Stimulated activated naive CD8-positive, alpha-beta T cell treated with anti-CD3 and anti-CD28 coated beads, Interleukin-15, amount 100 ng/mL, for 72 hours (primary cell): Measurements from ENCODE around the gene GCDH.

Source experiments
- ATAC-seq: fragments of 150-1000 bp; cut with Tn5 transposase; 2 replicates; pipeline ENCODE4 v1.10.0; 2021; ENCODE audit warnings: mild to moderate bottlenecking, moderate library complexity
- DNase-seq, 2 donors: peaks; one replicate each; pipeline ENCODE4 v3.0.0; 2021 to 2022
- H3K27ac Mint-ChIP-seq, 2 donors: one replicate each; pipeline ENCODE4 v1.8.0; 2022; ENCODE audit warnings: mild to moderate bottlenecking in 2 of 2, mixed read lengths in 2 of 2, moderate library complexity in 2 of 2
- H3K27me3 Mint-ChIP-seq: one replicate; pipeline ENCODE4 v1.8.0; 2022; ENCODE audit warnings: mixed read lengths
- H3K4me1 Mint-ChIP-seq: one replicate; pipeline ENCODE4 v1.8.0; 2022; ENCODE audit warnings: mild to moderate bottlenecking, mixed read lengths
- H3K4me3 Mint-ChIP-seq, 2 donors: one replicate each; pipeline ENCODE4 v1.8.0; 2022; ENCODE audit warnings: mild to moderate bottlenecking in 2 of 2, mixed read lengths in 2 of 2, moderate library complexity in 1 of 2
- H3K9me3 Mint-ChIP-seq, 2 donors: one replicate each; pipeline ENCODE4 v1.8.0; 2022; ENCODE audit warnings: mixed read lengths in 2 of 2

GCDH gene

DNA sequence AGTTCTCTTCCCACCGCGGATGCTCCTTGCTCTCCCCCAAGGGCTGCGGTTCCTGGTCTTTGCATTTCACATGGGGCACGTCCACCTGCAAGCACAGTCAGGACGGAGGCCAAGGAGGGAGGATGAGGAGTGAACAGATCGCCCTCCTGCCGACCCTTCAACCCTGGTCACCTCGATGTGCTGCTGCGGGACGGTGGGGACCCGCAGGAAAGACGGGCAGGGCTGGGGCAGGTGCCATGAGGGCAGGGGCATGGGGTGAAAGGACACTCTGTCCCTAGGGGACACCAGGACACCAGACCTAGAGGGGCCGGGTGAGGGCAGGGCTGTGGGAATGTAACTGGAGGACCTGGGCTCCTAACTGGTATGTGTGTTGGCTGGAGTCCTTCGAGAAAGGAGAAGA, 27.3 kb downstream of the GCDH start:
- H3K27ac Mint-ChIP-seq, result peak overlapping the region in 1 of 2 donors; percentile 97
- H3K27me3 Mint-ChIP-seq, result no peaks in the 10 kb centered on the region

DNA sequence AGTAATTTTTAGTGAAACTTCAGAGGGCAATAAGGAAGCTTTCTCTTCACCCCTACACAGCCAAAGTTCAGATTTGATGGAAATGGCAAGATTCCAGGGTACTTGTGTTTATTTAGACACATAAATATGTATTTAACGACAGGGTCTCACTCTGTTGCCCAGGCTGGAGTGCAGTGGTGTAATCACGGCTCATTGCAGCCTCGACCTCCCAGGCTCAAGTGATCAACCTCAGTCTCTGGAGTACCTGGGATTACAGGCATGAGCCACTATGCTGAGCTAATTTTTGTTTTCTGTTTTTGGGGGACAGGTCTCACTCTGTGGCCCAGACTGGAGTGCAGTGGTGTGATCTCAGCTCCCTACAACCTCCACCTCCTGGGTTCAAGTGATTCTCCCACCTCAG, 30.1 kb downstream of the GCDH start:
- H3K27ac Mint-ChIP-seq, result no peak overlapping the region
- ATAC-seq (no peak), DNase-seq (no peak)
- peaks cover 0 to 5% of the 10 kb centered on the region in 2 donors for H3K9me3 Mint-ChIP-seq
- H3K4me3 Mint-ChIP-seq, result no peak overlapping the region
- no peaks in the 10 kb centered on the region for H3K27me3 Mint-ChIP-seq
- H3K4me1 Mint-ChIP-seq, result peaks cover 22% of the 10 kb centered on the region

More for the DNA sequence above, 27.3 kb downstream of the GCDH start:
- no peak for ATAC-seq
- no peak for DNase-seq
- peak overlapping the region; percentile 80 to 84 for H3K4me3 Mint-ChIP-seq
- H3K4me1 Mint-ChIP-seq, result peaks cover 48% of the 10 kb centered on the region
- peaks cover 0 to 5% of the 10 kb centered on the region in 2 donors for H3K9me3 Mint-ChIP-seq

DNA sequence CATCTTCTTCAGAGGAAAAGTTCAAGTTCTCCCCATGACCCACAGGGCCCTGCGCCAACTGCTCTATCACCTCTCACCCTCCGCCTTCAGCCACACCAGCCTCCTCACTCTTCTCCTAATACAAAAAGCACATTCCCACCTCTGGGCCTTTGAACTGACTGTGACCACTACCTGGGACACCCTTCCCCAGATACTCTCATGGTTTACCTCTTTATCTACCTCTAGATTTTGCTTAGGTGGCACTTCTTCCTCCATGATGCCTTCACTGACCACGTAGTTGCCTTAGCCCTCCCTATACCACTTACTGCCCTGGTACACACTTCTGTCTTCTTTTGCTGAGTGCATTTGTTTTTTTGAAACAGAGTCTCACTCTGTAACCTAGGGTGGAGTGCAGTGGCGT, 32.0 kb downstream of the GCDH start:
- DNase-seq (no peak), ATAC-seq (no peak)
- H3K27me3 Mint-ChIP-seq, result no peaks in the 10 kb centered on the region
- H3K9me3 Mint-ChIP-seq, result peaks cover 0 to 5% of the 10 kb centered on the region in 2 donors
- no peak overlapping the region for H3K27ac Mint-ChIP-seq
- H3K4me1 Mint-ChIP-seq, result peaks cover 26% of the 10 kb centered on the region
- H3K4me3 Mint-ChIP-seq, result no peak overlapping the region

DNA sequence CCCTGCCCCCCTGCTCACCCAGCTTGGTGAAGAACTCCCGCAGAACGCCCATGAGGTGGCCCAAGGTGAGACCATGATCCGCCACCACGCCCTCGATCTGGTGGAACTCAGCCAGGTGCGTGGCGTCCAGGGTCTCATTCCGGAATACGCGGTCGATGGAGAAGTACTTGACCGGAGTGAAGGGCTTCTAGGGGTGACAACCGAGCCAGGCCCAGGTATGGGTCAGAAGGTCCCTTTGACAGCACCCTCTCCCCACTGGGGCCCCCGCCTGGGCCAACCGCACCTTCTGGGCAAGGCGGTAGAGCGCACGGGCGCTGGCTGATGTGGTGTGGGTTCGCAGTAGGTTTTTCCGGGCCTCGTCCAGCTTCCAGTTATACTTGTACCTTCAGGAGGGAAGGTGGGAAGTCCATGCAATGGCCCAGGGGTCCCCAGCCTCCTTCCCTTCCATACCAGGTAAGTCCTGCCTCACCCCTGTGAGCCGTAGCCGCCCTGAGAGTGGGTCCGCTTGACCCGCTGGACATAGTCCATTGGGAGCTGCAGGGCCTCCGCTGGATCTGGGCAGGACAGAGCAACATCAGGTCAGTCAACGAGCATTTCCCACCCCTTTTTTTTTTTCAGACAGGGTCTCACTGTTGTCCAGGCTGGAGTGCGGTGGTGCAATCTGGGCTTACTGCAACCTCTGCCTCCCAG, 33.8 kb downstream of the GCDH start:
- no peak for ATAC-seq
- H3K4me3 Mint-ChIP-seq, result no peak overlapping the region
- DNase-seq, result no peak
- H3K27me3 Mint-ChIP-seq, result no peaks in the 10 kb centered on the region
- peaks cover 19% of the 10 kb centered on the region for H3K4me1 Mint-ChIP-seq
- H3K9me3 Mint-ChIP-seq, result no peaks in the 10 kb centered on the region
- H3K27ac Mint-ChIP-seq, result no peak overlapping the region

DNA sequence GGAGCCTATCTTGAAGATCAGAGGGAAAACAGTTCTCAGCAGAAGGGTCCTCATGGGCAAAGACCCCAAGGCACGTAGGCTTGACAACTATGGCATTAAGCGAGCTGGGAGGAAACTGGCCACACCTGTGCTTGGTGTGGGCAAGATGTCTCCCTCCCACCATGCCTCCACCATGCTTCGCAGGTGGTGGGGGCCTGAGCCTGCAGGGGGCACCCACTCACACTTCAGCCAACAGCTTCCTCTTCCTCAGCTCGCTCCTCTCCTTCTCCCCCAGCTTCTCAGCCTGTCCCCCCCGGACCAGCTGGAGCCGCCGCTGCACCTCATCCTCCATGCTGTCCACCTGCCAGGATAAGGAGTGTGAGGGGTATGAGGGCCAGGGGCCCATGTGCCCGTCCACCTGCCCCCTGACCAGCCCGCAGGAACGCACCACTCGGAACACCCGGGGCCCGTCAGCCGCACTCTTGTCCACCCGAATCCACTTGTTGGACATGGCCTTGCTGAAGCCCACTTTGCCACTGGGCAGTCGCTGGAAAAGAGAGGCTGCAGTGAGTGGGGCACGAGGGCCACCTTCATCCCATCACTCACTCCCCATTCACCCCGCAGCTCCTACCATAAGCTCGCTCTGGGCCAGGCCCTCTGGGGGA, 39.2 kb downstream of the GCDH start:
- no peak overlapping the region for H3K4me3 Mint-ChIP-seq
- no peaks in the 10 kb centered on the region for H3K27me3 Mint-ChIP-seq
- H3K4me1 Mint-ChIP-seq, result peaks cover 51% of the 10 kb centered on the region
- DNase-seq (no peak), ATAC-seq (no peak)
- no peak overlapping the region for H3K27ac Mint-ChIP-seq
- H3K9me3 Mint-ChIP-seq, result no peaks in the 10 kb centered on the region

DNA sequence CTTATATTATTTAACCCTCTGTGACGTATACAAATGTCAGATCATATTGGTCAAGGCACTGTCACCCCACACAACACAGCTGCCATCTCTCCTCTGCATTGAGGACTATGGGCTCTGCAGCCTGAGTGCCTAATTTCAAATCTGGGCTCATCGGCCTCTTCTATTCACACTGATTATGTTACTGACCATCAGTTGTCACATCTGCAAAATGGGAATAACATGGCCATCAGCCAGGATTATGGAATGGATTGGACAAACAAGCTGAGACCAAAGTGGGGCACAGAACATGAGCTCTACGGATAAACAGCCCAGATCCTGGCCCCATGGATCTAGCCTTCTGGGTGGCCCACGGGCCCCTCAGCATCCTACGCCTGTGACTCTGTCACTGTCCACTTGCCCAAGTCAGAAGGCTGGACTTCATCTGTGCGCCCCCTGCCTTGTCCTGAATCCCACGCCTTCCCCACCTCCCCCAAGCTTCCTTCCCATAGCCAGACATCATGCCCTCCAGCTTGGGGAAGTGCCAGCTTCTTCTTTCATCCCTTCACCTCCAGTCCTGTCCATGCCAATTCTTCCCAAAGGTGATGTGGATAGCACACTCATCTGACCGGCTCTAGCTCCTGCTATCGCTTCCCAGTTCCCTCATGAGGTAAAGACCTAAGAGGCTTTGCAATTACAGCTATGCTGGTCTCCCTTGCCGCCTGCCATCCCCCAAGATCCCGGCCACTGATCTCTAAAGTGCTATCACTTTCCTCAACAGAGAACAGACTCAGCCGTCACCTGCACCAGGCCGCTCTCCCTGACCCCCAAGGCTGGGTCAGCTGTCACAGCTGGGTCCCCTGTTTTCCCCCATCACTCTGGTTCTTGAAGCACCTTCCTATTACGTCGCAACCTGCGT, 41.7 kb downstream of the GCDH start:
- no peaks in the 10 kb centered on the region for H3K27me3 Mint-ChIP-seq
- no peak for ATAC-seq
- H3K4me3 Mint-ChIP-seq, result peak overlapping the region; percentile 91 to 95

DNA sequence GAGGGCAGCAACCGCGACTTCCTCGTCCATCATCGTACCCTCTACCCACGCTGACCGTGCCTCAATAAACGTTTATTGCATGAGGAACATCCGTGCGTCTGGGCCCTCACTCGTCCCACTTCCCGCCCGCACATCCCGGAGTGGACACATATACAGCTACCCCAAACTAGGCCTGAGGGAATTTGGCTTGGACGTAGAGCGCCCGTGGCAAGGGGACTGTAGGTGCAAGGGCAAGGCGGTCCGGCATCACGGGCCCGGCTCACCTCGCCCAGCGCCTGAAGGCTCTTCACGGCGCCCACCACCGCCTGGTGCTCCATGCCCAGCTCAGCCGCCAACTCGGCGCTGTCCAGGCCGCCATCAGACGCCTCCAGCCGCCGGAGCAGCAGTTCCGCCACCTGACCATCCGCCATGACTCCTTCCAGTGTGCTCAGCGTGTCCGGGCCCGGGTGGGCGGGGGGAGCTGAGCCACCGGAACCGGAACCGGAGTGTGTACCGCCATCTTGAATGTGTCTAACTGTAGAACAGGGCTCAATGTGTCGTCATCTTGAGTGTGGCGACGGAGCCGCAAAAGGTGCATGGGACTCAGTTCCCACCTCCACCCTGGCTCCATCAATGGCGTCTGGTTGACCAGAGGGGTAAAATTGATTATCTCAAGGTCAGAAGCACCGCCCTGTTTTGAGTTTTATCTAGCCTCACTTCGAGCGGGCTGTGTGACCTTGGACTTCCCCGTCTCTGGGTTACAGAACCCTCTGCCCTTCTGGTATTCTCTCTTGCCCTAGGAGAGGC, 42.5 kb downstream of the GCDH start, which contains the start of gene FARSA:
Gene FARSA, minus strand, starts transcription at position 425 of the 786 bp plus-strand sequence. Its CDS starts 15 bp downstream, at position 410.
- ATAC-seq, result peak; percentile 74
- Mint-ChIP-seq H3K9me3 (no peaks in the 10 kb centered on the region), H3K27ac (peak within 1 kb of the TSS; percentile 94 to 98), H3K27me3 (no peaks in the 10 kb centered on the region), H3K4me3 (peak within 1 kb of the TSS; percentile 91 to 95), H3K4me1 (peaks cover 65% of the 10 kb centered on the region)
- peak; percentile 82 to 87 for DNase-seq

More for the DNA sequence above, 41.7 kb downstream of the GCDH start:
- Mint-ChIP-seq H3K9me3 (no peaks in the 10 kb centered on the region), H3K27ac (peak overlapping the region; percentile 94 to 98), H3K4me1 (peaks cover 61% of the 10 kb centered on the region)
- no peak for DNase-seq

DNA sequence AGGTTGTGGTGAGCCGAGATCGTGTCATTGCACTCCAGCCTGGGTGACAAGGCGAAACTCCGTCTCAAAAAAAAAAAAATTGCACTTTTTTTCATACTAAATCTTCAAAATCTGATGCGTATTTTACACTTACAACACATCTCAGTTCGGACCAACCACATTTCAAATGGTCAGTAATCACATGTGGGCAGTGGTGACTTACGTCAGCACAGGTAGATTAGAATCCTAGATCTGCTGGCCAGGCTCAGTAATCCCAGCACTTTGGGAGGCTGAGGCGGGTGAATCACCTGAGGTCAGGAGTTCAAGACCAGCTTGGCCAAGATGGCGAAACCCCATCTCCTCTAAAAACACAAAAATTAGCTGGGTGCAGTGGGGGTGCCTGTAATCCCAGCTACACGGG, 44.1 kb downstream of the GCDH start:
- Mint-ChIP-seq H3K27me3 (no peaks in the 10 kb centered on the region), H3K9me3 (no peaks in the 10 kb centered on the region), H3K27ac (peak overlapping the region in 1 of 2 donors; percentile 27), H3K4me3 (no peak overlapping the region), H3K4me1 (peaks cover 67% of the 10 kb centered on the region)
- DNase-seq (no peak), ATAC-seq (no peak)

DNA sequence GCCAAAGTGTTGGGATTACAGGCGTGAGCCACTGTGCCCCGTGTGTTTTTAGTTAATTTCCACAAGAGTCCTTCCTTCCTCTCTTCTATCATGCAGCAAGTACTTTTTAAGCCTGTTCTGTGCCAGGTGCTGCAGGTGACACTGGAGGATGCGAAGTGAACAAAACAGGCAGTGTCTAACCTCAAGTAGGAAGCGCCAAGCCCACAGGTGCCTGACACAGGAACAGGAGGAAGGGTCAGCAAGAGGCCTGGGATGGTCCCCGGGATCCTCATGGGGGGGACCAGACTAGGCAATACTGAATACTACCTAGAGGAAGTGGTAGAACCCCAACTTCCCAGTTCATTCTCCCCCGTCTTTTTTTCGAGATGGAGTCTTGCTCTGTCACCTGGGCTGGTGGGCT, 45.6 kb downstream of the GCDH start:
- Mint-ChIP-seq H3K27ac (no peak overlapping the region), H3K4me1 (peaks cover 72% of the 10 kb centered on the region), H3K27me3 (no peaks in the 10 kb centered on the region), H3K4me3 (peak overlapping the region in 1 of 2 donors; percentile 44), H3K9me3 (no peaks in the 10 kb centered on the region)
- ATAC-seq (no peak), DNase-seq (no peak)

DNA sequence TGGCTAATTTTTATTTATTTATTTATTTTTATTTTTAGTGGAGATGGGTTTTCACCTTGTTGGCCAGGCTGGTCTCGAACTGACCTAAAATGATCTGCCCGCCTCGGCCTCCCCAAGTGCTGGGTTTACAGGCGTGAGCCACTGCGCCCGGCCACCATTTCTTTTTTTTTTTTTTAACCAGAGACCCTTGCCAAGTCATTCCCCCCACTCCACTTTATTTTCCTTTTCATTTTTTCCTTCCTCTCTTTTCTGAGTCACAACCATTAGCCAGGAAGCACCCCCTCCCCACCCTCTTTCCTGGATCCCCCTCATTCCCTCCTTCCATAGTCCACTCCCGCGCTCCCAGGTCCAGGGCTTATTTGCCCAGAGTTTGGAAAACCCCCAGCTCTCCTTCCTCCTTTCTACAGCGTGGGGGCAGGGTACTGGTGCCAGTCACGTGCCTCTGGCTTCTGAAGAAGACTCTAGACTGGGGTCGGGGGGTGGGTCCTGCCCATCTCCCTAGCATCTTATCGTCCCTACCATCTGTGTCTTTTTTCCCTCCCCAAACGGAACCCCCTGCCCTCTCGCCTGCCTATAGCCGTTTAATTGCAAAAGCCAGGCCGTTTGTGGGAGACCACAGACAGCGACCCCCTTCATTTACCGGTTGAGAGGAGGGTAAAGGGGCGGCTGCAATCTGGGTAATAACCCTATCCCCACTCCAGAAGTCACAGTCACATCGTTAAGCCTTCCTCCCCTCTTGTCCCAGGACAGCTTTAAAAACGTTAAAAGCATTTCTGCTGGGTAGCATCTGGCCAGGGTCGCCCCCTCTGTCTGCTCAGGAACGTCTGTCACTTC, 46.4 kb downstream of the GCDH start:
- Mint-ChIP-seq H3K4me1 (peaks cover 72% of the 10 kb centered on the region), H3K4me3 (peak overlapping the region; percentile 99), H3K27ac (peak overlapping the region; percentile 95 to 98), H3K27me3 (no peaks in the 10 kb centered on the region), H3K9me3 (no peaks in the 10 kb centered on the region)
- no peak for ATAC-seq
- DNase-seq, result no peak

DNA sequence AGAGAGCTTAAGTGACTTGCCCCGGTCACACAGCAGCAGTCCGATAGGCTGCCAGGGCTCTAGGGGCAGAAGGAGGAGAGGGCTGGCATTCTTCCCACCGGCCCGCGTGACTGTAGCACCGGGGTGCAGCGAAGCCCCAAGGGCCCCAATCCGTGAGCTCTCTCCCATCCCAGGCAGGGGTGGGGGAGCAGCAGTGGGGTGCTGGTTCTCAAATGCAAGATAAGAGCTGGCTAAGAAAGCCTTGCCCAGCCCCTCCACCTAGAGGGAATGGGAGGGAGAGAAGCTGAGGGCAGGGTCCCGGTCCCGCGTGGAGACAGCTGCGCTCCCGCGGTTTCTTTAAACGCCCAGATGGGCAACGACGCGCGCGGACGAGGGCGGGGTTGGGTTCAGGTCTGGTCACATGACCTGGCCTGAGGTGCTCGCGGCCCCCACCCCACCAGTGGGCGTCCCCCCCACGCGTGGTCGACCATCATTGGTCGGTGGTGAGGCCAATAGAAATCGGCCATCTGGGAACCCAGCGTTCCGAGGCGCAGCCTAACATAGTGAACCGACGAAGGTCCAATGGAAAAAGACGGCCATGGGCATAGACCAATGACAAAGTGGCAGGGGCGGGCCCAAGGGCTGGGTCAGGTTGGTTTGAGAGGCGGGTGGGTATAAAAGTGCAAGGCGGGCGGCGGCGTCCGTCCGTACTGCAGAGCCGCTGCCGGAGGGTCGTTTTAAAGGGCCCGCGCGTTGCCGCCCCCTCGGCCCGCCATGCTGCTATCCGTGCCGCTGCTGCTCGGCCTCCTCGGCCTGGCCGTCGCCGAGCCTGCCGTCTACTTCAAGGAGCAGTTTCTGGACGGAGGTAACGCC, 47.2 kb downstream of the GCDH start, which contains the start of gene CALR:
Gene CALR, plus strand, starts transcription at position 683 of the 852 bp plus-strand sequence. Its CDS starts 71 bp downstream, at position 754.
- Mint-ChIP-seq H3K27ac (peak within 1 kb of the TSS; percentile 95 to 98), H3K4me1 (peaks cover 72% of the 10 kb centered on the region), H3K27me3 (no peaks in the 10 kb centered on the region), H3K9me3 (no peaks in the 10 kb centered on the region), H3K4me3 (peak within 1 kb of the TSS; percentile 99)
- peak; percentile 99 to 100 for DNase-seq
- ATAC-seq, result peak; percentile 92

DNA sequence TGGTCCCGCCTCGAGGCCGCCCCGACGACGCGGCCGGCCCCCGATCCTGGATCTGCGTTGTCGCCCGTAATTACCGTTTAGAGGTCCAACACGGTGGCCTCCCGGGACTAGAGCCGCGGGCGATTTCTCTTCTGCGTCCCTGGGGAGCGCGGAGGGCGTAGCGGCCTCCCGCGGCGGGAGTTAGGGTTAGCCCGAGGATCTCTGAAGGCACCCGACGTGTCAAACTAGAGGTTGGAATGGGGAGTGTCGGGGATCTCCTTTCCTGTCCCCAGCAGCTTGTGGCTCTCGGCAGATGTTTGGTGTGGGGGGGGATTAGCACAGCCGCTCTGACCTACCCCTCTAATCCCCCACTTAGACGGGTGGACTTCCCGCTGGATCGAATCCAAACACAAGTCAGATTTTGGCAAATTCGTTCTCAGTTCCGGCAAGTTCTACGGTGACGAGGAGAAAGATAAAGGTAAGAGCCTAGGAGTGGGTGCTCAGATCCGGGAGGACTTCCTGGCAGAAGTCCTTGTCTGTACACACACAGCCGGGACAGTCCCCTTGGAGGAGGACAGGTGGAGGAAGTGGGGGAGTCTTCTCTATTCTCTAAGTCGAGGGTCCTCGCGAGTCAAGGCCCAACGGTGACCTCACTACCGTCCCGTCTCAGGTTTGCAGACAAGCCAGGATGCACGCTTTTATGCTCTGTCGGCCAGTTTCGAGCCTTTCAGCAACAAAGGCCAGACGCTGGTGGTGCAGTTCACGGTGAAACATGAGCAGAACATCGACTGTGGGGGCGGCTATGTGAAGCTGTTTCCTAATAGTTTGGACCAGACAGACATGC, 48.0 kb downstream of the GCDH start:
- ATAC-seq (peak; percentile 21), DNase-seq (peak in 1 of 2 donors; percentile 48)
- Mint-ChIP-seq H3K9me3 (no peaks in the 10 kb centered on the region), H3K4me1 (peaks cover 75% of the 10 kb centered on the region), H3K27ac (peak overlapping the region; percentile 94 to 98), H3K27me3 (no peaks in the 10 kb centered on the region), H3K4me3 (peak overlapping the region; percentile 99)

DNA sequence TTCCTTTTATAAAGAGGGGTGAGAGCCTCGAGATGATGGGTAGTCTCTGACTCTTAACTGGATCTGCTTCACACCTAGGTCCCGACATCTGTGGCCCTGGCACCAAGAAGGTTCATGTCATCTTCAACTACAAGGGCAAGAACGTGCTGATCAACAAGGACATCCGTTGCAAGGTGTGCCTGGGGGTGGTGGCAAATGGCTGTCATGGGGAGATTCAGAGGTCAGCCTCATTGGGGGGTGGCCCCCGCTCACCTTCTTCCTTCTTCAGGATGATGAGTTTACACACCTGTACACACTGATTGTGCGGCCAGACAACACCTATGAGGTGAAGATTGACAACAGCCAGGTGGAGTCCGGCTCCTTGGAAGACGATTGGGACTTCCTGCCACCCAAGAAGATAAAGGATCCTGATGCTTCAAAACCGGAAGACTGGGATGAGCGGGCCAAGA, 49.0 kb downstream of the GCDH start:
- Mint-ChIP-seq H3K27me3 (no peaks in the 10 kb centered on the region), H3K4me3 (peak overlapping the region; percentile 99), H3K4me1 (peaks cover 81% of the 10 kb centered on the region), H3K27ac (peak overlapping the region; percentile 87 to 98), H3K9me3 (no peaks in the 10 kb centered on the region)
- ATAC-seq (no peak), DNase-seq (no peak)
